Natural killer cell (primary cell): Measurements from ENCODE around the gene CKM. TPM values are rescaled to one million over a fixed set of nuclear protein-coding genes. Genes with fewer than 3 reads are reported as not detected.
"Not testable (repeated sequence)": the region's sequence is repeated elsewhere in the genome, so short reads cannot be mapped to it uniquely, and the experiment has no call there.

Experiments
- ATAC-seq, 3 donors: fragments of 150-1000 bp in 2 of 3; fragments of 200-7000 bp in 1 of 3; cut with Tn5 transposase; 1 replicate in 1 of 3; 2 replicates in 2 of 3; pipeline ENCODE4 v1.10.0; 2021; ENCODE audit warnings: mild to moderate bottlenecking in 2 of 3, moderate library complexity in 2 of 3
- DNase-seq, 2 donors: peaks; one replicate each; pipeline versions ENCODE4 v3.0.0 to v3.0.0-alpha.2; 2013 to 2021; ENCODE audit warnings: mixed read lengths in 1 of 2
- H3K27ac ChIP-seq: one replicate; pipeline ENCODE4 v1.5.1; 2013; ENCODE audit warnings: mild to moderate bottlenecking, low read length
- H3K27me3 ChIP-seq: one replicate; pipeline ENCODE4 v1.6.1; 2013; ENCODE audit warnings: low read length; ENCODE audit not compliant: control insufficient read depth, insufficient read depth
- H3K36me3 ChIP-seq: one replicate; pipeline ENCODE4 v1.6.1; 2013; ENCODE audit warnings: low read length; ENCODE audit not compliant: control insufficient read depth, insufficient read depth
- H3K4me1 ChIP-seq: one replicate; pipeline ENCODE4 v1.6.1; 2013; ENCODE audit warnings: low read length; ENCODE audit not compliant: control insufficient read depth, insufficient read depth
- H3K4me3 ChIP-seq: one replicate; pipeline ENCODE4 v1.5.1; 2013; ENCODE audit warnings: low read length
- H3K9me3 ChIP-seq: one replicate; pipeline ENCODE4 v1.6.1; 2013; ENCODE audit warnings: low read length; ENCODE audit not compliant: control insufficient read depth, insufficient read depth
- H3K27ac Mint-ChIP-seq, 2 donors: one replicate each; pipeline ENCODE4 v1.8.0; 2022; ENCODE audit warnings: mild to moderate bottlenecking in 2 of 2, mixed read lengths in 2 of 2, moderate library complexity in 1 of 2
- H3K27me3 Mint-ChIP-seq, 2 donors: one replicate each; pipeline ENCODE4 v1.8.0; 2022; ENCODE audit warnings: low read depth in 2 of 2, mixed read lengths in 2 of 2
- H3K36me3 Mint-ChIP-seq: one replicate; pipeline ENCODE4 v1.8.0; 2022; ENCODE audit warnings: mixed read lengths
- H3K4me1 Mint-ChIP-seq, 2 donors: one replicate each; pipeline ENCODE4 v1.8.0; 2022; ENCODE audit warnings: mixed read lengths in 2 of 2
- H3K4me3 Mint-ChIP-seq: one replicate; pipeline ENCODE4 v1.8.0; 2022; ENCODE audit warnings: mild to moderate bottlenecking, moderate library complexity, mixed read lengths
- H3K9me3 Mint-ChIP-seq, 2 donors: one replicate each; pipeline ENCODE4 v1.8.0; 2022; ENCODE audit warnings: mixed read lengths in 2 of 2
- CTCF ChIP-seq: fragments of 200-600 bp; IDR thresholded peaks from one replicate; pipeline ENCODE4 v1.8.0; 2022; ENCODE audit warnings: antibody characterized with exemption
- WGBS: methylation state at CpG from one replicate; pipeline ENCODE4 v1.1.7; 2013; ENCODE audit warnings: missing lambda C conversion rate; ENCODE audit not compliant: insufficient coverage; 5-methylcytosine and 5-hydroxymethylcytosine counted together
- intact Hi-C: fragments of 100-400 bp; cut with micrococcal nuclease; formaldehyde crosslinking; loops from one replicate; pipeline ENCODE4 v1.14.2; 2022
- total RNA-seq, 4 donors: library from RNA; stranded (reverse); fragments of 120-200 nt in 1 of 4; gene quantifications; one replicate each; pipeline versions ENCODE4 v1.2.3 to v1.2.4, GENCODE V29; 2013 to 2022

Gene CKM
- total RNA-seq, 3 donors from 2014 or later (not counting 1 experiment from before 2014, with no cell fraction given) = not detected

GRCh38 chr19:45314708-45315245 is 7.9 kb downstream of the CKM start:
- Mint-ChIP-seq H3K9me3 (no peaks in the 10 kb centered on the region), H3K4me1 (peaks cover 0 to 13% of the 10 kb centered on the region in 2 donors), H3K27me3 (peaks cover 15 to 18% of the 10 kb centered on the region in 2 donors), H3K36me3 (no peaks in the 10 kb centered on the region), H3K27ac (no peak overlapping the region), H3K4me3 (no peak overlapping the region)
- intact Hi-C loops = no loop called here
- DNase-seq (no peak), ATAC-seq (no peak)
- 72% methylated on average over 8 of the region's 8 CpGs for WGBS
- H3K4me3 ChIP-seq = no peak overlapping the region
- no peaks in the 10 kb centered on the region for H3K9me3 ChIP-seq
- H3K27ac ChIP-seq = no peak overlapping the region
- H3K27me3 ChIP-seq = peaks cover 3% of the 10 kb centered on the region
- H3K36me3 ChIP-seq = no peaks in the 10 kb centered on the region
- no peak for TF ChIP-seq CTCF
- H3K4me1 ChIP-seq = no peaks in the 10 kb centered on the region

DNA sequence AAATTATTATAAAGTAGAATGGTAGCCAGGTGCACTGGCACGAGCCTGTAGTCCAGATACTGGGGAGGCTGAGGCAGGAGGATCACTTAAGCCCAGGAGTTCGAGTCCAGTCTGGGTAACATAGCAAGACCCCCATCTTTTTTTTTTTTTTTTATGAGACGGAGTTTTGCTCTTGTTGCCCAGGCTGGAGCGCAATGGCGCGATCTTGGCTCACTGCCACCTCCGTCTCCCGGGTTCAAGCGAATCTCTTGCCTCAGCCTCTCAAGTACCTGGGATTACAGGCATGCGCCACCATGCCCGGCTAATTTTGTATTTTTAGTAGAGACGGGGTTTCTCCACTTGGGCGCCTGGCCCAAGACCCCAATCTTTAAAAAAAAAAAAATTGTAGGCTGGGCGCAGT is 10.4 kb downstream of the CKM start:
- H3K9me3 Mint-ChIP-seq, DNase-seq, H3K27ac Mint-ChIP-seq, H3K4me3 ChIP-seq, H3K27ac ChIP-seq, H3K36me3 Mint-ChIP-seq, ATAC-seq, H3K36me3 ChIP-seq, H3K9me3 ChIP-seq, intact Hi-C loops, H3K27me3 ChIP-seq, H3K4me3 Mint-ChIP-seq, H3K4me1 ChIP-seq: not testable (repeated sequence)
- H3K27me3 Mint-ChIP-seq = peaks cover 11 to 18% of the 10 kb centered on the region in 2 donors
- 92% methylated on average over 14 of the region's 14 CpGs for WGBS
- H3K4me1 Mint-ChIP-seq = peaks cover 0 to 13% of the 10 kb centered on the region in 2 donors

DNA sequence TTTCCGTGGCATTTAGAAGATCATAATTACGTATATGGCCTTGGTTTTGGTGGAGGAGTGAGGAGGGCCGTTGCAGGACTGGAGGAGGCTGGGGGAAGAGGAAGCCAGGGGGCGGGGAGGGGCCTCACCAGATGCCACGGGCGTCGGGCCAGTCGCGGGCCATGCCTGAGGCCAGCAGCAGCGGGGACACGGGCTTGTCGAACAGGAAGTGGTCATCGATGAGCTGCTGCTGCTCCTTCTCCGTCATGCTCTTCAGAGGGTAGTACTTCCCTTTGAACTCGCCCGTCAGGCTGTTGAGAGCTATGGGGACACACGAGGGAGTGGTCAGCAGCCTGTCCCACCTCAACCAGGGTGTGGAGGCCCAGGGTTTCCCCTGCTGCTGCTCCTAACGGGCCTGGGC is 11.1 kb downstream of the CKM start:
- Histone ChIP-seq H3K4me1 (no peaks in the 10 kb centered on the region), H3K9me3 (no peaks in the 10 kb centered on the region), H3K27ac (no peak overlapping the region), H3K27me3 (no peaks in the 10 kb centered on the region), H3K36me3 (no peaks in the 10 kb centered on the region), H3K4me3 (no peak overlapping the region)
- Mint-ChIP-seq H3K4me3 (no peak overlapping the region), H3K4me1 (peaks cover 0 to 13% of the 10 kb centered on the region in 2 donors), H3K27ac (no peak overlapping the region), H3K9me3 (no peaks in the 10 kb centered on the region), H3K27me3 (peaks cover 6 to 15% of the 10 kb centered on the region in 2 donors), H3K36me3 (no peaks in the 10 kb centered on the region)
- DNase-seq = no peak
- WGBS = 23% methylated on average over 18 of the region's 18 CpGs
- no peak for TF ChIP-seq CTCF
- peak in 2 of 3 donors; percentile 17 to 32 for ATAC-seq
- intact Hi-C loops = no loop called here

GRCh38 chr19:45309322-45309721 is 13.4 kb downstream of the CKM start:
- 95% methylated on average over 8 of the region's 8 CpGs for WGBS
- H3K27me3 Mint-ChIP-seq, H3K4me3 ChIP-seq, H3K27me3 ChIP-seq, H3K27ac ChIP-seq, H3K27ac Mint-ChIP-seq, H3K36me3 ChIP-seq, H3K9me3 Mint-ChIP-seq, H3K9me3 ChIP-seq, H3K4me1 ChIP-seq, H3K36me3 Mint-ChIP-seq, ATAC-seq, H3K4me3 Mint-ChIP-seq, intact Hi-C loops, DNase-seq: not testable (repeated sequence)
- H3K4me1 Mint-ChIP-seq = peaks cover 7 to 20% of the 10 kb centered on the region in 2 donors
